Fibroblast of lung (primary cell): ENCODE measurements around the gene DDX20. TPM values are rescaled to one million over a fixed set of nuclear protein-coding genes. Genes with fewer than 3 reads are reported as not detected.

Source experiments
- DNase-seq, 2 donors: peaks; one replicate each; pipeline versions ENCODE4 v3.0.0 to v3.0.0-alpha.2; 2010; ENCODE audit warnings: low read depth in 2 of 2
- H2AFZ ChIP-seq: 2 replicates; pipeline ENCODE4 v1.5.1; 2012; ENCODE audit warnings: low read length, control low read depth, inconsistent platforms
- H3K27ac ChIP-seq: 2 replicates; pipeline ENCODE4 v1.5.1; 2011; ENCODE audit warnings: low read length, control low read depth; ENCODE audit not compliant: insufficient read depth
- H3K27me3 ChIP-seq: 2 replicates; pipeline ENCODE4 v1.5.1; 2011; ENCODE audit warnings: mild to moderate bottlenecking, low read length; ENCODE audit not compliant: control insufficient read depth, insufficient read depth
- H3K36me3 ChIP-seq: 2 replicates; pipeline ENCODE4 v1.5.1; 2011; ENCODE audit warnings: low read length; ENCODE audit not compliant: control insufficient read depth, insufficient read depth
- H3K4me1 ChIP-seq: 2 replicates; pipeline ENCODE4 v1.5.1; 2011; ENCODE audit warnings: low read length; ENCODE audit not compliant: control insufficient read depth, insufficient read depth; ENCODE audit errors: extremely low read depth
- H3K4me2 ChIP-seq: 2 replicates; pipeline ENCODE4 v1.5.1; 2011; ENCODE audit warnings: low read length, control low read depth; ENCODE audit not compliant: insufficient read depth; ENCODE audit errors: extremely low read depth
- H3K4me3 ChIP-seq, 4 experiments: fragments of 200-600 bp in 1 of 4; sonication (generic) in 1 of 4; replicated peaks in 1 of 4; 2 replicates each; pipeline ENCODE4 v1.5.1; 2011 to 2016; ENCODE audit warnings: low read length in 4 of 4, low read depth in 3 of 4, mild to moderate bottlenecking in 3 of 4, control low read depth in 2 of 4, inconsistent platforms in 1 of 4, mixed read lengths in 1 of 4; ENCODE audit not compliant: insufficient read depth in 1 of 4; ENCODE audit errors: control extremely low read depth in 1 of 4
- H3K79me2 ChIP-seq: 2 replicates; pipeline ENCODE4 v1.5.1; 2012; ENCODE audit warnings: mild to moderate bottlenecking, low read length, inconsistent platforms; ENCODE audit not compliant: control insufficient read depth, insufficient read depth
- H3K9ac ChIP-seq: 2 replicates; pipeline ENCODE4 v1.5.1; 2011; ENCODE audit warnings: mild to moderate bottlenecking, low read length, control low read depth; ENCODE audit not compliant: insufficient read depth
- H3K9me3 ChIP-seq: 2 replicates; pipeline ENCODE4 v1.5.1; 2012; ENCODE audit warnings: low read depth, low read length; ENCODE audit not compliant: control insufficient read depth, insufficient read depth
- H4K20me1 ChIP-seq: 2 replicates; pipeline ENCODE4 v1.5.1; 2011; ENCODE audit warnings: low read length; ENCODE audit not compliant: control insufficient read depth, insufficient read depth; ENCODE audit errors: extremely low read depth
- CTCF ChIP-seq, 2 donors: IDR thresholded peaks in 1 of 2; conservative IDR thresholded peaks in 1 of 2; 1 replicate in 1 of 2; 2 replicates in 1 of 2; pipeline ENCODE4 v1.5.1; 2011 to 2012; ENCODE audit warnings: low read length in 2 of 2, control low read depth in 1 of 2, inconsistent platforms in 1 of 2, low read depth in 1 of 2, mild to moderate bottlenecking in 1 of 2
- EZH2 ChIP-seq: IDR thresholded peaks from 2 replicates; pipeline ENCODE4 v1.5.1; 2012; ENCODE audit warnings: low read length, control low read depth, mild to moderate bottlenecking; ENCODE audit errors: missing control alignments
- polyA plus RNA-seq, 2 donors: library from polyadenylated mRNA; depleted of rRNA in 1 of 2; stranded (reverse) in 1 of 2; unstranded in 1 of 2; fragments of >200 nt; gene quantifications; 2 replicates each; pipeline ENCODE4 v1.2.1, GENCODE V29; 2011 to 2012; ENCODE audit warnings: missing spikeins in 1 of 2
- total RNA-seq: library from RNA; depleted of rRNA; stranded (reverse); fragments of >200 nt; gene quantifications from 2 replicates; pipeline ENCODE4 v1.2.1, GENCODE V29; 2014

The DDX20 gene
- total and polyA plus RNA-seq, 2 donors (not counting 1 experiment from before 2014, with no cell fraction given): 8.4 to 22.2 TPM

GRCh38 chr1:111804776-111805175, 49.1 kb downstream of the DDX20 start:
- Histone ChIP-seq H3K27me3 (peaks cover 3% of the 10 kb centered on the region), H3K9ac (no peak overlapping the region), H2AFZ (no peak overlapping the region), H3K9me3 (no peaks in the 10 kb centered on the region), H3K4me1 (no peaks in the 10 kb centered on the region), H3K79me2 (no peaks in the 10 kb centered on the region), H3K27ac (no peak overlapping the region), H3K4me3 (no peak overlapping the region), H4K20me1 (no peaks in the 10 kb centered on the region), H3K4me2 (no peak overlapping the region), H3K36me3 (no peaks in the 10 kb centered on the region)
- DNase-seq: no peak
- TF ChIP-seq CTCF (conservative IDR thresholded peaks at IDR 0.05 in 1 of 2, IDR thresholded peaks at IDR 0.05 in 1 of 2; ENCODE audit: low read depth in 1 of 2, low read length in 2 of 2) (no peak), EZH2 (no peak)

- TF ChIP-seq EZH2 (no peak), CTCF (conservative IDR thresholded peaks at IDR 0.05 in 1 of 2, IDR thresholded peaks at IDR 0.05 in 1 of 2; ENCODE audit: low read depth in 1 of 2, low read length in 2 of 2) (no peak)
- Histone ChIP-seq H3K4me2 (no peak overlapping the region), H3K4me3 (no peak overlapping the region), H3K4me1 (no peaks in the 10 kb centered on the region), H3K9me3 (no peaks in the 10 kb centered on the region), H3K36me3 (no peaks in the 10 kb centered on the region), H3K79me2 (no peaks in the 10 kb centered on the region), H3K27ac (no peak overlapping the region), H3K9ac (no peak overlapping the region), H4K20me1 (no peaks in the 10 kb centered on the region), H2AFZ (no peak overlapping the region), H3K27me3 (peaks cover 3% of the 10 kb centered on the region)
- DNase-seq: no peak
Measured at GRCh38 chr1:111805251-111805650, 49.5 kb downstream of the DDX20 start.

GRCh38 chr1:111811891-111812290, 56.2 kb downstream of the DDX20 start:
- Histone ChIP-seq H3K27ac (no peak overlapping the region), H4K20me1 (no peaks in the 10 kb centered on the region), H3K4me2 (no peak overlapping the region), H2AFZ (no peak overlapping the region), H3K9ac (no peak overlapping the region), H3K27me3 (no peaks in the 10 kb centered on the region), H3K9me3 (no peaks in the 10 kb centered on the region), H3K4me1 (no peaks in the 10 kb centered on the region), H3K36me3 (no peaks in the 10 kb centered on the region), H3K4me3 (no peak overlapping the region), H3K79me2 (no peaks in the 10 kb centered on the region)
- no peak for DNase-seq
- TF ChIP-seq EZH2: no peak
- no peak for TF ChIP-seq CTCF (conservative IDR thresholded peaks at IDR 0.05 in 1 of 2, IDR thresholded peaks at IDR 0.05 in 1 of 2; ENCODE audit: low read depth in 1 of 2, low read length in 2 of 2)
